GM18505 (cell line): ENCODE results near the gene NRG2.

Experiments used
- ATAC-seq: cut with Tn5 transposase; IDR thresholded peaks from one replicate; pipeline ENCODE4 v1.9.1; 2021; ENCODE audit not compliant: unreplicated experiment
- POLR2A ChIP-seq: IDR thresholded peaks from 4 replicates; pipeline ENCODE4 v1.6.1; 2011; ENCODE audit warnings: borderline replicate concordance; ENCODE audit not compliant: insufficient read depth, insufficient read length; ENCODE audit errors: extremely low read depth

NRG2 gene

GRCh38 chr5:139803978-139804377 lies 239.1 kb downstream of the NRG2 start:
- no peak for ATAC-seq
- TF ChIP-seq POLR2A = no peak

- ATAC-seq = no peak
- no peak for TF ChIP-seq POLR2A
These were observed 243.7 kb downstream of the NRG2 start for GRCh38 chr5:139799359-139799758.

GRCh38 chr5:139798883-139799282 lies 244.2 kb downstream of the NRG2 start:
- no peak for TF ChIP-seq POLR2A
- no peak for ATAC-seq

- ATAC-seq = no peak
- TF ChIP-seq POLR2A = no peak
These were observed 245.1 kb downstream of the NRG2 start for GRCh38 chr5:139797856-139798510.

- TF ChIP-seq POLR2A = no peak
- no peak for ATAC-seq
These were observed 245.8 kb downstream of the NRG2 start for GRCh38 chr5:139797335-139797734.
